ENCODE results near the gene FN1. TPM values are rescaled to one million over a fixed set of nuclear protein-coding genes. Genes with fewer than 3 reads are reported as not detected.

The FN1 gene
- total and polyA plus RNA-seq, 2 of the 8 experiments (the other 6 are each of a cell fraction or from before 2014, with no cell fraction given), result 42.9 to 109 TPM

DNA sequence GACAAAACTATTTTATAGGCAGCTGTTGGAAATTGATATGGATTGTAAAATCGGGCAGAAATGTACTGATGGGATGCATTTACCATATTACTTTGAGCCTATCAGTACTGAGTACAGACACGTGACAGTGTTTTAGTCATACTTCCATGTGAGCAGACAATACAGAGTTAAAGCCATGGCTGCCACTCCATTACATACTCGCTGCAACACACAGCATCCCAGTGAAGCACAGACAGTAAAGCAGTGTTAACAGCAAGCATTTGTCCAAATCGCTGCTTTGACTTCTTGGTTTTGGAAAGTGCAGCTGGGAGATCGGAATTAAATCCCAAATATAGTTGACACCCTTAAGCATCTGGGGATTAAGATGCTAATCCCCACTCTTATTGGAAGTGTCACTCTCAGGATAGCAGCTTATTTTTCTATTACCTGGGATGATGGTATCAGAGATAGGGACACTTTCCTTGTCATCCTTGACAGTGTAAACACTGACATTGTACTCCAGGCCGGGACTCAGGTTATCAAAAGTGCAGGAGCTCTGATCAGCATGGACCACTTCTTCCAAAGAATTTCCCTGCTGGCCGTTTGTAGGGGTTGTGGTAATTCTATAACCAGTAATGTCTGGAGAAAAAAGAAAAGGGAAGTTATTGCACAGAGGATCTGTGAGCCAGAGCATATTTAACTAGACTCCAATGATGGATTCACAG lies 41.6 kb downstream of the FN1 start (continued):
- TF ChIP-seq, protein P1, sequence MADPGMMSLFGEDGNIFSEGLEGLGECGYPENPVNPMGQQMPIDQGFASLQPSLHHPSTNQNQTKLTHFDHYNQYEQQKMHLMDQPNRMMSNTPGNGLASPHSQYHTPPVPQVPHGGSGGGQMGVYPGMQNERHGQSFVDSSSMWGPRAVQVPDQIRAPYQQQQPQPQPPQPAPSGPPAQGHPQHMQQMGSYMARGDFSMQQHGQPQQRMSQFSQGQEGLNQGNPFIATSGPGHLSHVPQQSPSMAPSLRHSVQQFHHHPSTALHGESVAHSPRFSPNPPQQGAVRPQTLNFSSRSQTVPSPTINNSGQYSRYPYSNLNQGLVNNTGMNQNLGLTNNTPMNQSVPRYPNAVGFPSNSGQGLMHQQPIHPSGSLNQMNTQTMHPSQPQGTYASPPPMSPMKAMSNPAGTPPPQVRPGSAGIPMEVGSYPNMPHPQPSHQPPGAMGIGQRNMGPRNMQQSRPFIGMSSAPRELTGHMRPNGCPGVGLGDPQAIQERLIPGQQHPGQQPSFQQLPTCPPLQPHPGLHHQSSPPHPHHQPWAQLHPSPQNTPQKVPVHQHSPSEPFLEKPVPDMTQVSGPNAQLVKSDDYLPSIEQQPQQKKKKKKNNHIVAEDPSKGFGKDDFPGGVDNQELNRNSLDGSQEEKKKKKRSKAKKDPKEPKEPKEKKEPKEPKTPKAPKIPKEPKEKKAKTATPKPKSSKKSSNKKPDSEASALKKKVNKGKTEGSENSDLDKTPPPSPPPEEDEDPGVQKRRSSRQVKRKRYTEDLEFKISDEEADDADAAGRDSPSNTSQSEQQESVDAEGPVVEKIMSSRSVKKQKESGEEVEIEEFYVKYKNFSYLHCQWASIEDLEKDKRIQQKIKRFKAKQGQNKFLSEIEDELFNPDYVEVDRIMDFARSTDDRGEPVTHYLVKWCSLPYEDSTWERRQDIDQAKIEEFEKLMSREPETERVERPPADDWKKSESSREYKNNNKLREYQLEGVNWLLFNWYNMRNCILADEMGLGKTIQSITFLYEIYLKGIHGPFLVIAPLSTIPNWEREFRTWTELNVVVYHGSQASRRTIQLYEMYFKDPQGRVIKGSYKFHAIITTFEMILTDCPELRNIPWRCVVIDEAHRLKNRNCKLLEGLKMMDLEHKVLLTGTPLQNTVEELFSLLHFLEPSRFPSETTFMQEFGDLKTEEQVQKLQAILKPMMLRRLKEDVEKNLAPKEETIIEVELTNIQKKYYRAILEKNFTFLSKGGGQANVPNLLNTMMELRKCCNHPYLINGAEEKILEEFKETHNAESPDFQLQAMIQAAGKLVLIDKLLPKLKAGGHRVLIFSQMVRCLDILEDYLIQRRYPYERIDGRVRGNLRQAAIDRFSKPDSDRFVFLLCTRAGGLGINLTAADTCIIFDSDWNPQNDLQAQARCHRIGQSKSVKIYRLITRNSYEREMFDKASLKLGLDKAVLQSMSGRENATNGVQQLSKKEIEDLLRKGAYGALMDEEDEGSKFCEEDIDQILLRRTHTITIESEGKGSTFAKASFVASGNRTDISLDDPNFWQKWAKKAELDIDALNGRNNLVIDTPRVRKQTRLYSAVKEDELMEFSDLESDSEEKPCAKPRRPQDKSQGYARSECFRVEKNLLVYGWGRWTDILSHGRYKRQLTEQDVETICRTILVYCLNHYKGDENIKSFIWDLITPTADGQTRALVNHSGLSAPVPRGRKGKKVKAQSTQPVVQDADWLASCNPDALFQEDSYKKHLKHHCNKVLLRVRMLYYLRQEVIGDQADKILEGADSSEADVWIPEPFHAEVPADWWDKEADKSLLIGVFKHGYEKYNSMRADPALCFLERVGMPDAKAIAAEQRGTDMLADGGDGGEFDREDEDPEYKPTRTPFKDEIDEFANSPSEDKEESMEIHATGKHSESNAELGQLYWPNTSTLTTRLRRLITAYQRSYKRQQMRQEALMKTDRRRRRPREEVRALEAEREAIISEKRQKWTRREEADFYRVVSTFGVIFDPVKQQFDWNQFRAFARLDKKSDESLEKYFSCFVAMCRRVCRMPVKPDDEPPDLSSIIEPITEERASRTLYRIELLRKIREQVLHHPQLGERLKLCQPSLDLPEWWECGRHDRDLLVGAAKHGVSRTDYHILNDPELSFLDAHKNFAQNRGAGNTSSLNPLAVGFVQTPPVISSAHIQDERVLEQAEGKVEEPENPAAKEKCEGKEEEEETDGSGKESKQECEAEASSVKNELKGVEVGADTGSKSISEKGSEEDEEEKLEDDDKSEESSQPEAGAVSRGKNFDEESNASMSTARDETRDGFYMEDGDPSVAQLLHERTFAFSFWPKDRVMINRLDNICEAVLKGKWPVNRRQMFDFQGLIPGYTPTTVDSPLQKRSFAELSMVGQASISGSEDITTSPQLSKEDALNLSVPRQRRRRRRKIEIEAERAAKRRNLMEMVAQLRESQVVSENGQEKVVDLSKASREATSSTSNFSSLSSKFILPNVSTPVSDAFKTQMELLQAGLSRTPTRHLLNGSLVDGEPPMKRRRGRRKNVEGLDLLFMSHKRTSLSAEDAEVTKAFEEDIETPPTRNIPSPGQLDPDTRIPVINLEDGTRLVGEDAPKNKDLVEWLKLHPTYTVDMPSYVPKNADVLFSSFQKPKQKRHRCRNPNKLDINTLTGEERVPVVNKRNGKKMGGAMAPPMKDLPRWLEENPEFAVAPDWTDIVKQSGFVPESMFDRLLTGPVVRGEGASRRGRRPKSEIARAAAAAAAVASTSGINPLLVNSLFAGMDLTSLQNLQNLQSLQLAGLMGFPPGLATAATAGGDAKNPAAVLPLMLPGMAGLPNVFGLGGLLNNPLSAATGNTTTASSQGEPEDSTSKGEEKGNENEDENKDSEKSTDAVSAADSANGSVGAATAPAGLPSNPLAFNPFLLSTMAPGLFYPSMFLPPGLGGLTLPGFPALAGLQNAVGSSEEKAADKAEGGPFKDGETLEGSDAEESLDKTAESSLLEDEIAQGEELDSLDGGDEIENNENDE (IDR thresholded peaks at IDR 0.05; ENCODE audit: insufficient replicate concordance, low read length), result no peak
- TF ChIP-seq HDAC6 (IDR thresholded peaks at IDR 0.05; ENCODE audit: low read depth, low read length) (no peak), RBBP5 (IDR thresholded peaks at IDR 0.05; ENCODE audit: borderline replicate concordance, low read depth, low read length) (no peak), YY1 (IDR thresholded peaks at IDR 0.05; ENCODE audit: low read depth, low read length) (no peak), RXRA (IDR thresholded peaks at IDR 0.05; ENCODE audit: insufficient read depth, low read depth, low read length) (no peak), CHD1 (IDR thresholded peaks at IDR 0.05; ENCODE audit: low read depth, low read length) (no peak), RNF2 (IDR thresholded peaks at IDR 0.05; ENCODE audit: borderline replicate concordance, low read depth, low read length, missing control alignments, poor library complexity, severe bottlenecking) (no peak), ATF2 (IDR thresholded peaks at IDR 0.05; ENCODE audit: low read length) (no peak)
